ENCODE measurements around the gene STYXL1.
A peak's percentile ranks its signal among the peaks of the same experiment; 100 is the strongest.
"Not testable (repeated sequence)": the region's sequence is repeated elsewhere in the genome, so short reads cannot be mapped to it uniquely, and the experiment has no call there.

The STYXL1 gene

DNA sequence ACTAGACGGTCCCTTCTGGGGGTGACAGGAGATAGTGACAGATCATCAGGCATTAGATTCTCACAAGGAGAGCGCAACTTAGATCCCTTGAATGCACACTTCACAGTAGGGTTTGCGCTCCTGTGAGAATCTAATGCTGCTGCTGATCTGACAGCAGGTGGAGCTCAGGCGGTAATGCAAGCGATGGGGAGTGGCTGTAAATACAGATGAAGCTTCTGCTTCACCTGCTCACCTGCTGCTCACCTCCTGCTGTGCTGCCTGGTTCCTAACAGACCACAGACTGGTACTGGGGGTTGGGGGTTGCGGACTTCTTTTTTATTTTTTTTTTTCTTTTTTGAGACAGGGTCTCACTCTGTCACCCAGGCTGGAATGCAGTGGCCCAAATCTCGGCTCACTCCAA lies 18.1 kb downstream of the STYXL1 start:
- not testable (repeated sequence) for DNase-seq (ENCODE audit: low read depth)

DNA sequence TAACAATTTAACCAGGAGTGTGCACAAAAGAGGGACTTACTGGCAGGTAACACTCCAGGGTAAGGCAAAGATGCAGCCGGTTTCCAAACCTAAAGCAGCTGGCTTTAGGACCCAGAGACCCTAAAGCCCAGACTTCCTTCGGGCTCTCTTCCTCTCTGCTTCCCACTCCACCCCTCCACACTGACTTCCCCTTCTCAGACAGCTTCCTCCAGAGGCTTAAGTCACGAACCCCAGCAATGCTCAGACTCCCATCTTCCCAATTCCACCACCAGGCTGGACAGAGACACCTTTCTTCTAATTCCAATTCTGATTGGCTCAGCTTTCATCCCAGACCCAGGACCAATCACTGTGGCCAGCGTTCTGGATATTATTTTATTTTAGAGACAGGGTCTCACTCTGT lies 24.8 kb downstream of the STYXL1 start:
- DNase-seq (ENCODE audit: low read depth), result no peak

DNA sequence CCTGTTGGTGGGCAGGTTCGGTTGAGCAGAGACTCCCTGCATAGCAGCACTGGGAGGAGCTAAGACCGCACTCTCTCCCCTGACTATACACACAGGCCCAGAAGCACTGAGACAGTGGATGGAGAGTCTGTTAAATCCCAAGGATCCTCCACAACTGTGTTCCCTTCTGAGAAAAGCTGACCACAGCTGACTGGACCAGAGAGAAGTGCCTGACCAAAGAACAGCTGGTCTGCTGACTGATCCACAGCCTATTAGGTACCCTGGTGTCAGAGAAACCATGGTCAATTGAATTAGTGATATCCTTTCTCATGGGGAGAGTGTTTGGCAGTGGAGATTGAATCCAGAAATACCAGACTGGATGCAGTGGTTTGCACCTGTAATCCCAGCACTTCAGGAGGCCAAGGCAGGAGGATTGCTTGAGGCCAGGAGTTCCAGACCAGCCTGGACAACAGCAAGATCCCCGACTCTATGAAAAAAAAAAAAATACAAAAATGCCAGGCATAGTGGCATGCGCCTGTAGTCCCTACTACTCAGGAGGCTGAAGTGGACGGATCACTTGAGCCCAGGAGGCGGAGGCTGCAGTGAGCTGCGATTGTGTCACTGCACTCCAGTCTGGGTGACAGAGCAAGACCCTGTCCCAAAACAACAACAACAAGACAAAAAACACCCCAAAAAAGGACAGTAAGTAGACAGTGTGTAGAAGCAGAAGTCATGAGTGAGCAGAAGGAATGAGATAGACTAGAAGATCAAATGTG lies 25.6 kb downstream of the STYXL1 start:
- no peak for DNase-seq (ENCODE audit: low read depth)

DNA sequence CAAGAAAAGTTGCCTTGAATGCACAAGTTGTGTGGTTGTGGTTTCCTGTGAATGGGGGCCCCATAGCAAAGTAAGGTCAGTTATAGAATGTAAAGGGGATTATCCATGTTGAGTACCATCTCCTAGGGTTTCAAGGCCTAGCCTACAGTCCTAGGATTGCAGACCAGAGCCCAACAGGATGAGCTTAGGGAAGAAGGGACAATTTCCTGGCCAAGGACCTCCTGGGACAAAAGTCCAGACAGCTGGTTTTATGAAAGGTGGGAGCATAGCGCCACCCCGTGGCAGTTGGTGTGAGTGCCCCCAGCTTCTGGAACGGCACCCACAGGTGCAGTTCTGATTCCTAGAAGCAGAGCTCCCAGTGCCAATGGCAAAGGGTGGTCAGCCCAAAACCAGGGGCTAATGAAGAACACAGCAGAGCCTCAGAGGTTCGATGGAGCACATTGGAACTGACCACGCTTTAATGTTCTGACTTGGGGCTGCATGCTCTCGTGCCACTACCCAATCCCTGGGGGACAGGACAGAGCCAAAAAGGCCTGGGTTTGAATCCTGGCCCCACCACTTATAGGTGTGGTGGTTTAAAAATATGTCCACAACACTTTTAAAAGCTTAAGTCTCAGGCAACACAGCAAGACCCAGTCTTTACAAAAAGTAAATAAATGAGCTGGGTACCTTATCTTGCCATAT lies 27.6 kb downstream of the STYXL1 start:
- peak; percentile 28 for DNase-seq (ENCODE audit: low read depth)

DNA sequence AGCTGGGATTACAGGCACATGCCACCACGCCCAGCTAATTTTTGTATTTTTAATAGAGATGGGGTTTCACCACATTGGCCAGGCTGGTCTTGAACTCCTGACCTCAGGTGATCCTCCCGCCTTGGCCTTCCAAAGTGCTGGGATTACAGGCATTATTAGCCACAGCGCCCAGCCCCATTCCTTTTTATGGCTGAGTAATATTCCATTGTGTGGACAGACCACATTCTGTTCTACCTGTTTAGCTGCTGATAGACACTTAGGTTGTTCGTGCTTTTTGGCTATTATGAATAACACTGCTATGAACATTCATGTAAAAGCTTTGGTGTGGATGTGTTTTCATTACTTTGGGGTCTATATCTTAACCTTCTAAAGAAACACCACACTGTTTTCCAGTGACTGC lies 29.3 kb downstream of the STYXL1 start:
- not testable (repeated sequence) for DNase-seq (ENCODE audit: low read depth)

DNA sequence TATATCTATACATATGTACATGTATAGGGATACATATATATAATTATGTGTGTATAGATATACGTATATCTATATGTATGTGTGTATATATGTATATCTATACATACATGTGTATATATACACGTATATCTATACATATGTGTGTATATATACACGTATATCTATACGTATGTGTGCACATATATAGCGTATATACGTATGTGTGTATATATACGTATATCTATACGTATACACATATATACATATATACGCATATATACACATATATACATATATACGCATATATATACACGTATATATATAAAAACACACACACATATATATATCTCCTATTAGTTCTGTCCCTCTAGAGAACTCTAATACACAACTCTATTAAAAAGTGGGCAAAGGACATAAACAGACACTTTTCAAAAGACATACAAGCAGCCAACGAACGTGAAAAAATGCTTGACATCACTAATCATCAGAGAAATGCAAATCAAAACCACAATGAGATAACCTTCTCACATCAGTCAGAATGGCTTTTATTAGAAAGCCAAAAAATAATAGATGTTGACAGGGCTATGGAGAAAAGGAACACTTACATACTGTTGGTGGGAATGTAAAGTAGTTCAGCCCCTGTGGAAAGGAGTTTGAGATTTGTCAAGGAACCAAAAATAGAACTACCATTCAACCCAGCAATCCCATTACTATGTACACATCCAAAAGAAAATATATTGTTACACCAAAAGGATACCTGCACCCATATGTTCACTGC lies 31.4 kb downstream of the STYXL1 start:
- DNase-seq (ENCODE audit: low read depth), result no peak

DNA sequence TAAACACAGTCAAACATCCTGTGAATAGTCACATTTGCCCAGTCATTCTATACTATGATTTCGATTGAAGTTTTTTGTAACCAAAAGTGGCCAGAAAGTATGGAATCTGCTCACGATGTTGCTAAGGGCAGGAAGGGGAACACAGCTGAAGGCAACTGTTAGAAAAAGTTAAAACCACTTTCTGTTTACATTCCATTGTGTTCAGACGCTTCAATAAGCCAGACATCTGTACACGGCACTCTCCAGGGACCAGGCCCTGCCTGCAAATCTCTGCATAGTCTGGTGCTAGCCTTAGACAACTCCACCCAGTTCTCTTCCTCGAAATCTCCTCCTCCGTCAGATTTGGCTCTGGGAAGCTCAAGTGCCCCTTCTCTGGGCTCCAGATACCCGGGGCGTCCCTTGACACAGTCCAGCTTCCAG lies 36.3 kb downstream of the STYXL1 start:
- DNase-seq (ENCODE audit: low read depth), result peak; percentile 27

DNA sequence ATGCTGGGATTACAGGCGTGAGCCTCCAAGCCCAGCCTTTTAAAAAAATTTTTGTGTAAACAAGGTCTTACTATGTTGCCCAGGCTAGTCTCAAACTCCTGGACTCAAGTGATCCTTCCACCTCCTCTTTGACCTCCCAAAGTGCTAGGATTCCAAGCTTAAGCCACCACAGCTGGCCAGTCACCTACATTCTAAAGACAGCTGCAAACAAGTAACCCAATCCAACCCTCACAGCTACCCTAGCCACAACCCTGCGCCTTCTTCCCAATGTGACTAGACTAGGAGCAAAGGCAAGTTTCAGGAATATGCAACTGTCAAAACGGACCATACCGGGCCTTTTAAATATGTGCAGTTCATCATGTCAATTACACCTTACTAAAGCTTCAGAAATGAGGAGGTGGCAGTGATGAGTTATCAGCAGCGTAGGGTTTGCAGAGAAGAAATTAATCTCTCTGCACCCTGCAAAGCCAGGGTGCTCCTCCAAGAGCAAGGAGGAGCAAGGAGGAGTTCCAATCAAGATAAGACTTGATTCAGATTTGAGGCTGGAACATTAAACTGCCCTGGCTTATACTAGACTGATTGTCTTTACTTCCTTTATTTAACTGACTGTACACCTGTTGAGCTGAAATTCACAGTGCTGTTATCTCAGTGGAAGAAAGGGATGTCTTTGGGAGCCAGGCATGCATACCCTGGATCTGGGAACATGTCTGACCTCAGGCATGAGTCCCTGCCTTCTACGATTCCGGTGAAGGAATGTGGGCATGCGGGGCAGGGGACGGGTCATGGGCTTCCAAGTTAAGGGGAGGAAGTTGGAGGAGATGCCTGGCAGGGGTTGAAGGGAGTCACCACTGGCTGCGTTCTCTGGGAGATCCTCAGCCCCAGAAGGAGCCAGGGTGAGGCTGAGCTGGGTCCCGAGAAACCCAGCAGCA lies 37.9 kb downstream of the STYXL1 start:
- DNase-seq (ENCODE audit: low read depth), result no peak

DNA sequence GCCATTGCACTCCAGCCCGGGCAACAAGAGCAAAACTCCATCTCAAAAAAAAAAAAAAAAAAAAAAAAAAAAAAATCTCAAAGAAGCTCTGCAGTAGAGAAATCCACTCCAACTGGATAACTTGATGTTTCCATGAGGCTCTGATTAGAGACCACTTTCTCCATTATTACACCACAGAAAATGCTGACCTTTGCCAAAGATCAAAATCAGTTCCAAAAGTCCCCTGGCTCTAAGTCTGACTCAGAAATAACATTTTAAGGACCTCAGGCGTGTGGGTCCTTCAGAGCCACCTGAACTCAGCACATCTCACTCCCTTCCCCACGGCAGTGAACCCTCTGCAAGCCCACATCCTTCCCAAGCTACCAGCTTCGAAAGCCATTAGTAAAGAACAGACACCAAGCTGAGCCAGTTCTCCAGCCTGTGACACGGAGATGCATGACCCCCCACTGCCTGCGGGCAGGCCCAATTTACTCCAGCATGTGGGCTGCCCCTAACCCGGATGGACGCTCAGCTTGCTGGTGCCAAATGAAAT lies 39.6 kb downstream of the STYXL1 start:
- no peak for DNase-seq (ENCODE audit: low read depth)

DNA sequence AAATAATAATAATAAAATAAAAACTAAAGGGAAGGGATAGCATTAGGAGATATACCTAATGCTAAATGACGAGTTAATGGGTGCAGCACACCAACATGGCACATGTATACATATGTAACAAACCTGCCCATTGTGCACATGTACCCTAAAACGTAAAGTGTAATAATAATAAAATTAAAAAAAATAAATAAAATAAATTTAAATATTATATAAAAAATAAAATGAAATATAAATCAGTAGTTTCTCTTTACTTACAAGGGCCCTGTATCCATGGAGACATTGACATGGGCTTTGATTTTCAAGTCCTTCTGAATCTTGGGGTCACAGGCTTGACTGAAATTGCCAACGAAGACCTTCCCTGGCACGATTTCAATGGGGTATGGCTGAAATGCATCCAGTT lies 42.8 kb downstream of the STYXL1 start:
- not testable (repeated sequence) for DNase-seq (ENCODE audit: low read depth)

DNA sequence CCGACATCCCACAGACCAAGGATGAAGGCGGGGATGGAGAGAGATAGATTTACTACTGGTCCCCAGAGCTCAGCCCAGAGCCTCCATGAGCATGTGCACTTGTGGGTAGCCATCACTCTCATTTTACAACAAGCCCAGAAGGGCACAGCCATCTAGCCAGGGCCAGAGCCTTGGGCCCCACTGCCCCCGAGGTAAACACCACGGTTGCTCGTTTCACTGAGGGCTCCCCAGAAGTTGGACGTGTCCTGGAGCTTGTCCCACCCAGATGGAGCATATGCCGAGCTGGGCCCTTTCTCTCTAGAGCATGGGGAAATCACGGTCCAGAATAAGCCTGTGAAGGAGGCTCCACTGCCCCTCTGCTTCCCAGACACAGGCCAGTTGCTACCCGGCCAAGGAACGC lies 44.4 kb downstream of the STYXL1 start:
- DNase-seq (ENCODE audit: low read depth), result no peak

DNA sequence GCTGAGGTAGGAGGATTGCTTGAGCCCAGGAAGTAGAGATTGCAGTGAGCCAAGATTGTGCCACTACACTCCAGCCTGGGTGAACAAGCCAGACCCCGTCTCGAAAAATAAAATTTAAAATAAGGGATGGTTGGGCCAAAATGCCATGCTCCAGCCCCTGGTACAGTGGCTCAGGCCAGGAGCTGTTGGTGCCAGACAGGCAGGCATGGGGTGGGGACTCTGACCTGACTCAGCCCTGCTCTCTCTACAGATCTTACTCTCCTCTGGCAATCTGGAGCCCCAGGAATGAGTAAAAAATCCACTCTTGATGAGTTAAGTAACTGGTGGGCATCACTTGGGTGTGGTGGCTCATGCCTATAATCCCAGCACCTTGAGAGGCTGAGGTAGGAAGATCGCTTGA lies 45.0 kb downstream of the STYXL1 start:
- no peak for DNase-seq (ENCODE audit: low read depth)

DNA sequence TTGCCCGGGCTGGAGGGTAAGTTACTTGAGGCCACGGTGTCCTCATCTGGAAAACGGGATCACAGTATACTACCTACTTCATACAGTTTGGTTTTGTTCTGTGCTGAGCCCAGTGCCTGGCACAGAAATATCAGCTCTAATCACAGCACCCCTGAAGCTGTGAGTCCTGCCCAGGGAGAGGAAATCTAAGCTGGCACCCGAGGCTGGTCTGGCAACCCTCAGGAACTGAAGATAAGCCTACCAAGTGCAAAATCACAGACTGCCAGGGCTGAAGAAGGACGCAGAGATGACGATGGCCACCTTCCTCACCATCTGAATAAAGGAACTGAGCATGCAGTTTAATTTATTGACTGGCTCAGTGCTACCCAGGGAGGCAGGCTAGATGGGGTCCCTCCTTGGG lies 45.7 kb downstream of the STYXL1 start:
- no peak for DNase-seq (ENCODE audit: low read depth)

DNA sequence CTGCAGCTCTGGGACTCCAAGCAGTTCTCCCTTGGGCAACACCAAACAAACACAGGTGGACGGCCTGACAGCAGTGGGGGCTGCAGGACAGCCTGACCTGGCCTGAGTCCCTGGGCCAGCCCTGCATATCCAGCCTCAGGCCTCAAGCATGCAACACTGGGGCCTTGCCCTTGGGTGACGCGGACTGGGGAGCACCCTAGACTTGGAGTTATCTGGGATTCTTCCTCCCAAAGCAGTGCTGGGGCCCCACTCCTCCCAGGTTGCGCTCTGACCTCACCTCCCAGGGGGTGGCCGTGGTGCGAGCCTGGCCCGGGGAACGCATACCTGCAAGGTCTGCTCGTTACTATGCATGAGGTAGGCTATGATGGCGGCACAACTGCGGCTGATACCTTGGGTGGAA lies 47.2 kb downstream of the STYXL1 start:
- no peak for DNase-seq (ENCODE audit: low read depth)

DNA sequence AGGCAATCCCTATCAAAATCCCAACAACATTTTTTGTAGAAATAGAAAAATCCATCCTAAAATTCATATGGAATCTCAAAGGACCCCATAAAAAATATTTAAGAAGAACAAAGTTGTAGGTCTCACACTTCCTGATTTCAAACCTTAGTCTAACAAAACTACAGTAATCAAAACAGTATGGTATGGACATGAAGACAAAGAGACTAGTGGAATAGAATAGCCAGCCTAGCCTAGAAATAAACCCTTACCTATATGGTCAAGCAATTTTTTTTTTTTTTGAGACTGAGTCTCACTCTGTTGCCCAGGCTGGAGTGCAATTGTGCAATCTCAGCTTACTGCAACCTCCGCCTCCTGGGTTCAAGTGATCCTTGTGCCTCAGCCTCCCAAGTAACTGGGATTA lies 49.8 kb downstream of the STYXL1 start:
- no peak for DNase-seq (ENCODE audit: low read depth)

DNA sequence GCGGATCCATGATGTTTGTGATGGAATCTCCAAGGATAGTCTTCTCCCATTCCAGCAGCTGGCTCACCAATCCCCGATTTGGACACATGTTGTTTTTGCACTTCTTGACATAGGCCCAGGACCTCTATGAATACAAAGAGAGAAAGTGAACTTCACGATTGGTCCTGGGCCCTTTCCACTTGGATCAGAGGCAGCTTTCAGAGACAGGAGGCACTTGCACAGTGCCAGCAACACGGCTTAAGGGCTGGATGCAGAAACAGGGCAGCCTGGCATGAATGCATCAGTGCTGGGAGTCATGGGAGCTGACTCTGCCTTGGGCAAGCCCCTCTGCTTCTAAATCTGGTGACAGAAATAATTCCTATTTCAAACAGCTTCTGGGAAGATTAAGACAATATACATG lies 51.3 kb downstream of the STYXL1 start:
- no peak for DNase-seq (ENCODE audit: low read depth)

DNA sequence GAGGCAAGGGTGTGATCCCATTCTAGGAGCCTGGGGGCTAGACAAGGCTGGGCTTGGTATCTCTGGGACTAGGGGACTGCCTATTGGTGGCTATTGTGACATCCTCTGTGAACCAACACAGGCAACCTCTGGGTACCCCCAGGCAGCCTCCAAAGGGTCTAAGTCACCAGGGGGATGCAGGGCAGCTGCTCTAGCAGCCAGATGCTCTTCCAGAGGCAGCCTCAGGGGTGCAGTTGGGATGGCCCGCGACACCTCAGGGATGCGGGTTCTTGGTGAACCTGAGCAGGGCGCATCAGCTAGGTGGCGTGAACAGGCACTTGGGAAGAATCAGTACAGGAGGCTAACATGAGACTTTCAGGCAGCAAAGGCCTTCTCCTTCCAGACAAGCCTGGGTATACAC lies 51.8 kb downstream of the STYXL1 start:
- no peak for DNase-seq (ENCODE audit: low read depth)

DNA sequence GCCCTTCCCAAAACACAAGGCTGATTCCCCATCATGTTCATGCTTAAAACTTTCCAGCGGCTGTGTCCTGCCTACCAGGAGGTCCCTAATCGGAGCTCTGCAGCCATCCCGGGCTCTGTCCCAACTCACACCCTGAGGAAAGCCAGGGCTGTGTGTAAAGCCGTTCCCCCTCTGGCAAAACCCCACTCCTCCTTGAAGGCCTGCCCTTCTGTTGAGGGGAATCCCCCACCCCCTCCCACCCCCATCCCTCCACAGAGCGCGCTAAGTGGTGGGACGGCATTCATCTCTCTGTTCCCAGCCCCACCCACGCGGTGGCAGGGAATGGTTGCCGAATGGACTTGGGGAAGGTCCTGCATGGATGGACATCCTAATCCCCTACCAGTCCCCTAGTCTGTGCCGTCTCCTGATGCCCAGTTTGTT lies 52.7 kb downstream of the STYXL1 start:
- no peak for DNase-seq (ENCODE audit: low read depth)

DNA sequence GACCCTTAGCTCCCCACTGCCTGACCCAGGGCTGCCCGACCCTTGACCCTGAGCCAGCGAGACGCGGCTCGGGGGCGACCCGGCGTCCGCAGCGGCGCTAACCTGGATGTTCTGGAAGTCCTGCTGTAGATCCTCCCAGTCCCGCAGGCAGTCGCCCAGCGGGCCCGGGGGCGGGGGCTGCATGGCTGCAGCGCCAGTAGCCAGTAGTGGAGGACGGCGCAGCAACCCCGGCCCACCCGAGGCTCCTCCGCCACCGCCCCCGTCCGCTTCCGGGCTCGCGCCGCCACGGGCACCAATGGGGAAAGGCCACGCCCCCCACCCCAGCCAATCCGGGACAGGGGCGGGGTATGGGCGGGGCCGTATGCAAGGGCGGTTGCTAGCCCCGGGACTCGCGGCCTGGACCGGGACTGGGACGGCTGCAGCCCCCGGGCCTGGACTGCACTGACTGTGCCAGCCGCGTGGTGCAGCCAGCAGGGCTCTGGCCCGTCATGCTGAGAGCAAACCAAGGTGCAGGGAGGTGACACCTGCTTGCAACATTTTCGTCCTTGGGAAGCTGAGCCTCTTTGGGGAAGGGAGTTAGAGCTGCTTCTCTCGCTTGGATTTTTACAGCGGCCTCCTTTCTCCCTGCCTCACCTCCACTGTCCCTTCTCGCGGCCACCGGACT lies 53.3 kb downstream of the STYXL1 start, which contains the start of gene TMEM120A:
TSS of gene TMEM120A (minus strand) at position 208 of the 664 bp plus-strand sequence. CDS start at position 183, 25 bp downstream.
- DNase-seq (ENCODE audit: low read depth), result peak; percentile 88

DNA sequence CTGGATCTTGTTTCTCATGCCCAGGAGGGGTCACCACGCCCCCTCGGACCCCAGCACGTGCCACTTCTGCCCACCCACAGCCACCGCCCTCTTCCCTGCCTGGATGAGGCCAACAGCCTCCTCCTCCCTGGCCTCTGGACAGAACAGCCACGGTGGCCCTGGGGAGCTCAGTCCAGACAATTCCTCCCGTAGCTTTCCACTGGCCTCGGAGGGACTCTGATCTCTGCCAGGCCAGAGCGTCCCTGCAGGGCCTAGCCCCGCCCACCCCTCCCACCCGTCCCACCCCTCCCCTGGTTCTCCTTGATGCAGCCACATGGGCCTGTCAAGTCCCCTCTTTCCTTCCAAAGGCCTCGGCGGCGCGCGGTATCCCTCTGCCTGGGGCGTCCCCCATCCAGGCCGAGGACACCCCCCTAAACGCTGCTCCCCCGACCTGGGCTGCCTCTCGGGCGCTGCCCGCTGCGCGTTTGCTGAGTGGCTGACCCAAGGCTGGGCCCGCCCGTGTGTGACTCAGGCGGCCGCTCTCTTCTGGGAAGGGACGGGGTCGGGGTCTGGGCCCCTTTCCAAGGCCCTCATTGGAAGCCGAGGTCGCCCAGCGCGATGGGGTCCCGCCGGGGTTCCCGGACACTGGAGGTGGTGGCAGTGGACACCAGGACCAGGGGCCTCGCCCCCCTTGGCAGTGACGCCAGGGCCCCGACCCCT lies 54.0 kb downstream of the STYXL1 start:
- peak; percentile 41 for DNase-seq (ENCODE audit: low read depth)

Measured in stromal cell of bone marrow (primary cell).